HepG2 (cell line): Measurements from ENCODE around the gene HILPDA.

Experiments
- ATF7-NPFF ChIP-seq: sonication (generic); formaldehyde crosslinking; IDR thresholded peaks from 2 replicates; pipeline ENCODE4 v1.8.1; 2023; ENCODE audit warnings: mild to moderate bottlenecking, low read depth, missing genetic modification reagents, moderate library complexity
- DR1 ChIP-seq: sonication (generic); formaldehyde crosslinking; IDR thresholded peaks from 2 replicates; pipeline ENCODE4 v1.8.0; 2021; ENCODE audit warnings: mild to moderate bottlenecking, missing genetic modification reagents, inconsistent platforms
- ZFX ChIP-seq: sonication (generic); formaldehyde crosslinking; IDR thresholded peaks from 2 replicates; pipeline ENCODE4 v1.4.0; 2020; ENCODE audit warnings: mild to moderate bottlenecking, low read depth, missing genetic modification reagents, moderate library complexity

DNA sequence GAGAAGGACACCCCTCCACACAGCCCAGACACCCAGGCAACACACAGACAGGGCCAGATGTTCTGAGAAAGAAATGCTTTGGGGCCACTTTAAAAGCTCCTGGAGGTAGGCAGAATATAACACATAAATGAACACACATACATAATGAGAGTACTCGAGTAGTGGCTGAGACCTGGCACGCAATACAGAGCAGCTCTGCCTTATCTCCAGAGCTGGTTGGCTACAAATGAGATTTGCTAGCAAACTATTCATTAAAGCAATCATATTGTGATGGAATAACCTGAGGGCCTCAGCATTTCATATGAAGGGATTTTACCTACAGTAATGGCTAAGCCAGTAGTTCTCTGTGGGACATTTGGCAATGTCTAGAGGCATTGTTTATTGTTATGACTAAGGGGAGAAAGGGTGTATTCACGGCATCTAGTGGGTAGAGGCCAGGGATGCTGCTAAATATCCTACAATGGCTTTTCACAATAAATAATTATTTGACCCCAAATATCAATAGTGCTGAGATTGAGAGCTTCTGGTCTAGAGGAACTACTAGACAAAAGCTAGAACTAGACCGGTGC, 40.4 kb upstream of the HILPDA start:
- no peak for TF ChIP-seq DR1 (CRISPR knock-in tag)
- no peak for TF ChIP-seq ZFX (CRISPR knock-in tag)
- TF ChIP-seq ATF7-NPFF (CRISPR knock-in tag): no peak
